ENCODE data around the gene SLC35B1. TPM values are rescaled to one million over a fixed set of nuclear protein-coding genes. Genes with fewer than 3 reads are reported as not detected.
A peak's percentile ranks its signal among the peaks of the same experiment; 100 is the strongest.
"Not testable (repeated sequence)": the region's sequence is repeated elsewhere in the genome, so short reads cannot be mapped to it uniquely, and the experiment has no call there.

Gene SLC35B1
- total RNA-seq, 1 donor from 2014 or later = 84.3 TPM

DNA sequence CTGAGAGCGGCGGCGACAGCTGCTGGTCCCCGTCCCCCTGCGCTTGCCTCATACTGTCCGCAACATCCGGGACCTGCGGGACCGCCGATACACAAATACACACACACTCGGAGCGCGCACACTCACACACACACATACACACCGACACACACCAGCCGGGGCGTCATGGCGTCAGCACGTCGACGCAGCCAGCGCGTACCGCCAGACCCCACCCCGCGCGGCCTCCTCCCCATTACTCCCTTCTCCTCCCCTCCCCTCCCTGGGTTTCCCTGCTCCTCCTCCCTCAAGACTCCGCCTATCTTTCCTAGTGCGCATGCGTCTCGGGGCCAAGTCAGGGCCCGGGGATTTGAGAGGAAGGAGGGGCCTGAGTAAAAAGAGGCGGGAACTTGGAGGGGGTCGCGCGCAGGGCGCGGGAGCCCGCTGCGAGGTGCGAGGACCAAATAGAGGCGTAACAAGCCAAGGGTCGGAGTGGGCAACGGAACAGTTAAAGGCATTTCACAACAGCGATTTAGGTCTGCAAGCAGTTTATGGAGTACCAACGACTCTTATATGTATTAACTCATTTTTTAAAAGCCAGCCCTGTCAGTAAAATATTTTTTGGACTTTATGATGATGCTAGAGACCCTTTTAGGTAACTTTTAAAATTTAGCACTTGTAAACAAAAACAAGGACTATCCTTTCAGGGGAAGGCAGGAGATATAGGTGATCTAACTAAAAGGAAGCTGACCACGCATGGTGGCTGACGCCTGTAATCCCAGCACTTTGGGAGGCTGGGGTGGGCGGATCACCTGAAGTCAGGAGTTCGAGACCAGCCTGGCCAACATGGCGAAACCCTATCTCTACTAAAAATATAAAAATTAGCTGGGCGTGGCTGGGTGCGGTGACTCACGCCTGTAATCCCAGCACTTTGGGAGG lies 29.6 kb downstream of the SLC35B1 start, which contains the start of gene SPOP:
TSS of gene SPOP (minus strand) at position 165 of the 915 bp plus-strand sequence. CDS start 55,287 bp downstream, outside the sequence.
- Mint-ChIP-seq H3K36me3 (ENCODE audit: low read depth, unreplicated experiment) (peaks cover 4% of the 10 kb centered on the region), H3K4me3 (ENCODE audit: unreplicated experiment) (peak within 1 kb of the TSS; percentile 94), H3K9me3 (ENCODE audit: unreplicated experiment) (no peaks in the 10 kb centered on the region), H3K27me3 (ENCODE audit: unreplicated experiment) (peaks cover 6% of the 10 kb centered on the region), H3K4me1 (ENCODE audit: unreplicated experiment) (peaks cover 35% of the 10 kb centered on the region), H3K27ac (ENCODE audit: unreplicated experiment) (peak within 1 kb of the TSS; percentile 93)
- DNase-seq (ENCODE audit: low spot score) = peak; percentile 98
- TF ChIP-seq, protein P1, sequence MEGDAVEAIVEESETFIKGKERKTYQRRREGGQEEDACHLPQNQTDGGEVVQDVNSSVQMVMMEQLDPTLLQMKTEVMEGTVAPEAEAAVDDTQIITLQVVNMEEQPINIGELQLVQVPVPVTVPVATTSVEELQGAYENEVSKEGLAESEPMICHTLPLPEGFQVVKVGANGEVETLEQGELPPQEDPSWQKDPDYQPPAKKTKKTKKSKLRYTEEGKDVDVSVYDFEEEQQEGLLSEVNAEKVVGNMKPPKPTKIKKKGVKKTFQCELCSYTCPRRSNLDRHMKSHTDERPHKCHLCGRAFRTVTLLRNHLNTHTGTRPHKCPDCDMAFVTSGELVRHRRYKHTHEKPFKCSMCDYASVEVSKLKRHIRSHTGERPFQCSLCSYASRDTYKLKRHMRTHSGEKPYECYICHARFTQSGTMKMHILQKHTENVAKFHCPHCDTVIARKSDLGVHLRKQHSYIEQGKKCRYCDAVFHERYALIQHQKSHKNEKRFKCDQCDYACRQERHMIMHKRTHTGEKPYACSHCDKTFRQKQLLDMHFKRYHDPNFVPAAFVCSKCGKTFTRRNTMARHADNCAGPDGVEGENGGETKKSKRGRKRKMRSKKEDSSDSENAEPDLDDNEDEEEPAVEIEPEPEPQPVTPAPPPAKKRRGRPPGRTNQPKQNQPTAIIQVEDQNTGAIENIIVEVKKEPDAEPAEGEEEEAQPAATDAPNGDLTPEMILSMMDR (IDR thresholded peaks at IDR 0.05; ENCODE audit: unreplicated experiment) = no peak

- Mint-ChIP-seq H3K36me3 (ENCODE audit: low read depth, unreplicated experiment) (peaks cover 4% of the 10 kb centered on the region), H3K4me3 (ENCODE audit: unreplicated experiment) (peak overlapping the region; percentile 94), H3K27me3 (ENCODE audit: unreplicated experiment) (peaks cover 6% of the 10 kb centered on the region), H3K9me3 (ENCODE audit: unreplicated experiment) (no peaks in the 10 kb centered on the region), H3K27ac (ENCODE audit: unreplicated experiment) (peak overlapping the region; percentile 93), H3K4me1 (ENCODE audit: unreplicated experiment) (peaks cover 33% of the 10 kb centered on the region)
- DNase-seq (ENCODE audit: low spot score) = peak; percentile 98
- TF ChIP-seq, protein P1 (IDR thresholded peaks at IDR 0.05; ENCODE audit: unreplicated experiment) = no peak
These were observed 30.4 kb downstream of the SLC35B1 start for GRCh38 chr17:49677134-49677932.

DNA sequence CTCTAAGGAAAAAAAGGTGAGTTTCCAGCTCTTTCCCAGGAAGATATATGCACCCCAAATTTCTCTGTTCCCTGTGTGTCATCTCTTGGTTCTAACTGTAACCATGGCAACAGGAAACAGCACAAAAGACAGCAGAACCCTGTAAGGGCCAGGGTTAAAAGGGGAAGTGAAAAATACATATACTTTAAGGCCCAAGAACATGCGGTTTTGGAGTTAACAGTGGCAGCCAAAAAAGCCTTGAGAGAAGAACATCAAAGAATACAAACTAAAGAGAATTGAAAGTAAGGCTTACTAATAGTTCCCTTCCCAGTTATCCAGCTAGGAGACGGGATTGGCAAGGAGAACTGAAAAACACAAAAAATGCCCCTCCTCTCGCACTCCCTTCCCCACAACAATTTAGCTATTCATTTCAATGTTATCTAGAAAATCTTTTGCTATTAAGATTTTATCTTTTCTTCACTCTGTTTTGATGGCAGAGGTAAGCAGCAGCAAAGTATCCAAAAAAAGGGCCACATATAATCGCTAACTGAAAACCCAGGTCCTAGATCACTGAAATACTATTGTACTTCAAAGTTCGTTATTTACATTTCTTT lies 31.4 kb downstream of the SLC35B1 start:
- DNase-seq (ENCODE audit: low spot score) = no peak

GRCh38 chr17:49674507-49674906 lies 33.3 kb downstream of the SLC35B1 start:
- H3K36me3 Mint-ChIP-seq (ENCODE audit: low read depth, unreplicated experiment) = peaks cover 4% of the 10 kb centered on the region
- TF ChIP-seq, protein P1 (IDR thresholded peaks at IDR 0.05; ENCODE audit: unreplicated experiment) = no peak
- H3K27me3 Mint-ChIP-seq (ENCODE audit: unreplicated experiment) = peaks cover 6% of the 10 kb centered on the region
- H3K27ac Mint-ChIP-seq (ENCODE audit: unreplicated experiment) = peak overlapping the region; percentile 93
- peaks cover 32% of the 10 kb centered on the region for H3K4me1 Mint-ChIP-seq (ENCODE audit: unreplicated experiment)
- H3K9me3 Mint-ChIP-seq (ENCODE audit: unreplicated experiment) = no peaks in the 10 kb centered on the region
- no peak for DNase-seq (ENCODE audit: low spot score)
- no peak overlapping the region for H3K4me3 Mint-ChIP-seq (ENCODE audit: unreplicated experiment)

More for the DNA sequence above, 31.4 kb downstream of the SLC35B1 start:
- peaks cover 4% of the 10 kb centered on the region for H3K36me3 Mint-ChIP-seq (ENCODE audit: low read depth, unreplicated experiment)
- H3K4me1 Mint-ChIP-seq (ENCODE audit: unreplicated experiment) = peaks cover 30% of the 10 kb centered on the region
- no peaks in the 10 kb centered on the region for H3K9me3 Mint-ChIP-seq (ENCODE audit: unreplicated experiment)
- peaks cover 6% of the 10 kb centered on the region for H3K27me3 Mint-ChIP-seq (ENCODE audit: unreplicated experiment)
- peak overlapping the region; percentile 94 for H3K4me3 Mint-ChIP-seq (ENCODE audit: unreplicated experiment)
- peak overlapping the region; percentile 93 for H3K27ac Mint-ChIP-seq (ENCODE audit: unreplicated experiment)
- TF ChIP-seq, protein P1 (IDR thresholded peaks at IDR 0.05; ENCODE audit: unreplicated experiment) = no peak

DNA sequence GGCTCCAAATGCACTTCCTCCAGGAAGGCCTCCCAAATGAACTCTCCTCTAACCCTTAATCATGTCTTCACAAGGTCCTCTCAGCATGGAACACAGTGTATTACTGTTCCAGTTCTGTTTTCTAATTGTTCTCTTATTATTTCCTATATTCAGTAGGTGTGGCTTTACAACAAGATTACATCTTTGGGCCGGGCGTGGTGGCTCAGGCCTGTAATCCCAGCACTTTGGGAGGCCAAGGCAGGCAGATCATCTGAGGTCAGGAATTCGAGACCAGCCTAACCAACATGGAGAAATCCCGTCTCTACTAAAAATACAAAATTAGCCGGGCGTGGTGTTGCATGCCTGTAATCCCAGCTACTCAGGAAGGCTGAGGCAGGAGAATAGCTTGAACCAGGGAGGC lies 34.1 kb downstream of the SLC35B1 start:
- not testable (repeated sequence) for H3K36me3 Mint-ChIP-seq (ENCODE audit: low read depth, unreplicated experiment); H3K27ac Mint-ChIP-seq (ENCODE audit: unreplicated experiment); H3K27me3 Mint-ChIP-seq (ENCODE audit: unreplicated experiment); H3K9me3 Mint-ChIP-seq (ENCODE audit: unreplicated experiment); DNase-seq (ENCODE audit: low spot score); H3K4me3 Mint-ChIP-seq (ENCODE audit: unreplicated experiment)
- peaks cover 32% of the 10 kb centered on the region for H3K4me1 Mint-ChIP-seq (ENCODE audit: unreplicated experiment)

All from endothelial cell (in vitro differentiated cells).